Common myeloid progenitor, CD34-positive (primary cell): ENCODE measurements around the gene KRT7.
"Not testable (repeated sequence)": the region's sequence is repeated elsewhere in the genome, so short reads cannot be mapped to it uniquely, and the experiment has no call there.

Experiments
- CTCF ChIA-PET: fragments of 350-600 bp; sonication (Branson Sonifier 250); formaldehyde crosslinking; loops from one replicate; lab custom pipeline; 2021; ENCODE audit warnings: antibody characterized with exemption; lab: Charles Lee
- POLR2A ChIA-PET: fragments of 350-600 bp; sonication (Branson Sonifier 250); formaldehyde crosslinking; loops from one replicate; lab custom pipeline; 2021; ENCODE audit warnings: antibody characterized with exemption; lab: Charles Lee
- DNase-seq, 3 donors: peaks; one replicate each; pipeline versions ENCODE4 v3.0.0 to v3.0.0-alpha.2; 2013
- H3K27ac ChIP-seq, 2 experiments: 1 replicate in 1 of 2; 2 replicates in 1 of 2; pipeline ENCODE4 v1.7.0; 2013; ENCODE audit warnings: inconsistent platforms in 2 of 2, low read length in 2 of 2, mild to moderate bottlenecking in 2 of 2, low read depth in 1 of 2, moderate library complexity in 1 of 2; ENCODE audit not compliant: severe bottlenecking in 2 of 2, insufficient read depth in 1 of 2, poor library complexity in 1 of 2
- H3K27me3 ChIP-seq, 5 experiments: replicated peaks in 2 of 5; 1 replicate in 3 of 5; 2 replicates in 2 of 5; pipeline versions ENCODE4 v1.6.1 to v1.7.0; 2013; ENCODE audit warnings: low read length in 4 of 5, mild to moderate bottlenecking in 2 of 5, moderate library complexity in 2 of 5, inconsistent platforms in 1 of 5; ENCODE audit not compliant: insufficient read depth in 5 of 5, control insufficient read depth in 4 of 5
- H3K36me3 ChIP-seq, 4 experiments: 1 replicate in 2 of 4; 2 replicates in 2 of 4; pipeline versions ENCODE4 v1.6.1 to v1.7.0; 2013; ENCODE audit warnings: low read length in 3 of 4, control low read depth in 1 of 4, mild to moderate bottlenecking in 1 of 4; ENCODE audit not compliant: control insufficient read depth in 4 of 4, insufficient read depth in 4 of 4
- H3K4me1 ChIP-seq, 4 experiments: 1 replicate in 3 of 4; 2 replicates in 1 of 4; pipeline versions ENCODE4 v1.6.1 to v1.7.1; 2013; ENCODE audit warnings: low read length in 3 of 4, mild to moderate bottlenecking in 3 of 4, control low read depth in 1 of 4, inconsistent platforms in 1 of 4, moderate library complexity in 1 of 4; ENCODE audit not compliant: control insufficient read depth in 4 of 4, insufficient read depth in 4 of 4; ENCODE audit errors: control extremely low read depth in 1 of 4
- H3K4me3 ChIP-seq, 7 experiments: 1 replicate in 4 of 7; 2 replicates in 3 of 7; pipeline versions ENCODE4 v1.5.1 to v1.7.0; 2013; ENCODE audit warnings: mild to moderate bottlenecking in 7 of 7, low read length in 6 of 7, moderate library complexity in 6 of 7, inconsistent platforms in 2 of 7, low read depth in 2 of 7, control low read depth in 1 of 7; ENCODE audit not compliant: insufficient read depth in 4 of 7, control insufficient read depth in 1 of 7; ENCODE audit errors: extremely low read depth in 1 of 7
- H3K9me3 ChIP-seq, 5 experiments: 1 replicate in 4 of 5; 2 replicates in 1 of 5; pipeline versions ENCODE4 v1.6.1 to v1.7.1; 2013; ENCODE audit warnings: low read length in 4 of 5, mild to moderate bottlenecking in 2 of 5, inconsistent platforms in 1 of 5, low read depth in 1 of 5, moderate library complexity in 1 of 5; ENCODE audit not compliant: control insufficient read depth in 4 of 5, insufficient read depth in 2 of 5; ENCODE audit errors: control extremely low read depth in 1 of 5
- WGBS: methylation state at CpG from one replicate; pipeline ENCODE4 v1.1.5; 2013; ENCODE audit not compliant: insufficient coverage; 5-methylcytosine and 5-hydroxymethylcytosine counted together

The KRT7 gene

GRCh38 chr12:52252175-52252615 lies 19.2 kb downstream of the KRT7 start:
- CTCF ChIA-PET: interaction anchor here (0.9 to 5.9 kb wide), 11 partner anchors 11 to 69 kb away, joined by 3 to 49 read pairs (median 7); no protein-coding TSS in a partner anchor
- WGBS: no CpG with 5 or more reads among the region's 8 CpGs
- H3K27ac ChIP-seq, POLR2A ChIA-PET, H3K9me3 ChIP-seq, H3K36me3 ChIP-seq, DNase-seq, H3K4me3 ChIP-seq: not testable (repeated sequence)
- Histone ChIP-seq H3K27me3 (peaks cover 0 to 61% (median 32%) of the 10 kb centered on the region in 5 experiments), H3K4me1 (peaks cover 0 to 28% (median 14%) of the 10 kb centered on the region in 4 experiments)

DNA sequence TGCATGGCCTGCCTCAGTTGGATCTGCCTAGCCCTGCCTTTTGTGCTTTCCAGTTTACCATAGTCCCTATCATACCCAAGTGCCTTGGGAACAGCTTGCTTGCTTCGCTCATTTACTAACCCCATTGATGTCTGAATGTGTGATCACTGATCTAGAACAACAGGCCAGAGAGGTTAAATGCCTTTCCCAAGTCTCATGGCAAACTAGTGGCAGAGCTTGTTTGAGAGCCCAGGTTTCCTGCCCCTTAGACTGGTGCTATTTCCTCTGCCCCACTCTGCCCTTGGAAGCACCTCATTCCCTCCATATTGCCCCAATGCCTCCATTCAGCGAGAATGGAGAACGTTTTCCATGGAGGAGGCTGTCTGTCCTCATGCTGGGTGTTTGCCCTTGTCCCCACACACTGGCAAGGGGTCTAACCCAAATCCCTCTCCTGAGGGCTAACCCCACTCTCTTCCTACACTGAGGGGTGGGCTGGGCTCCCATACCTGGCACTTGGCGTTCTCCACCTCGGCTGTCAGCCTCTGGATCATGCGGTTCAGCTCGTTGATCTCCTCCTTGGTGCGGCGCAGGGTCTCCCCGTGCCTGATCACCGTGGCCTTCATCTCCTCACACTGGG lies 19.8 kb downstream of the KRT7 start:
- H3K27ac ChIP-seq: no peak overlapping the region
- no peaks in the 10 kb centered on the region for H3K9me3 ChIP-seq
- CTCF ChIA-PET: interaction anchor here (1.2 to 5.9 kb wide), 7 partner anchors 13 to 75 kb away, joined by 3 to 49 read pairs (median 10); no protein-coding TSS in a partner anchor

DNA sequence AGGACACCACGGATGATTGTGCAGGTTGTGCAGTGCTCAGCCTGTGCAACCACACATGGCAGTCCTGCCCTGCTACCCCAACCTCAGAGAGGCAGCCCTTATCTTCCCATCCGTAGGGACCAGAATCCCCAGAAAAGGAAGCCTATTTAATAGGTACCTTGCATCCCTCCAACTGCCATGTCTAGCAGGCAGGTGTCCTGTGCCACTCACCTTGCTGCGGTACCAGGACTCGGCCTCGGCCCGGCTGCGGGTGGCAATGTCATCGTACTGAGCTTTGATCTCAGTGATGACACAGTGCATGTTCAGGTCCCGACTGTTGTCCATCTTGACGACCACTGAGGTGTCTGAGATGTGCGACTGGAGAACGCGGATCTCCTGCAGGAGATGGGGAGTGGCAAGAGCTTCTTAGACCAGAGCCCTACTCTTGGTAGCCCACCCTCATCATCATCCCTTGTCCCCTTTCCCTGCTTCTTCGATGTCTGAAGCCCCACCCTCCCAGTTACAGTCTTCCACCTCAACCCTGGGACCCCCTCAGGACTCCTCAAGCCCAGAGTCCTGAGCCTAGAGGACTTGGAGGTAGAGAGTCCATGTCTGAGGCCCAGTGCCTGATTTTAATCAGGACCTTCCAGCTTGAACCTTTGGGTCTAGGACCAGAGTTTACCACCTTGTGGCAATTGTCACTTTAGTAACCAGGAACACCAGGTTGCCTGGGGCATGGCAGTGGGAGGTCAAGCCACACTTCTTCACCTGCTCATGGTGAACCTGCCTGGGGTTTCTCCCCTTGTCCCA lies 20.5 kb downstream of the KRT7 start:
- POLR2A ChIA-PET: no interaction called here

More for the DNA sequence above, 19.8 kb downstream of the KRT7 start:
- POLR2A ChIA-PET: no interaction called here
- no peak for DNase-seq
- H3K4me1 ChIP-seq: peaks cover 0 to 30% (median 16%) of the 10 kb centered on the region in 4 experiments
- H3K4me3 ChIP-seq: no peak overlapping the region
- WGBS: 98% methylated on average over 7 of the region's 11 CpGs
- H3K36me3 ChIP-seq: no peaks in the 10 kb centered on the region
- peaks cover 3 to 66% (median 37%) of the 10 kb centered on the region in 5 experiments for H3K27me3 ChIP-seq

GRCh38 chr12:52254180-52254964 lies 21.3 kb downstream of the KRT7 start:
- ChIA-PET CTCF (interaction anchor here (1.6 to 5.9 kb wide), 5 partner anchors 10 to 73 kb away, joined by 6 to 49 read pairs (median 12); no protein-coding TSS in a partner anchor), POLR2A (no interaction called here)
- Histone ChIP-seq H3K9me3 (no peaks in the 10 kb centered on the region), H3K4me1 (peaks cover 0 to 44% (median 28%) of the 10 kb centered on the region in 4 experiments), H3K4me3 (no peak overlapping the region), H3K27ac (no peak overlapping the region), H3K27me3 (peaks cover 3 to 69% (median 42%) of the 10 kb centered on the region in 5 experiments), H3K36me3 (no peaks in the 10 kb centered on the region)
- 94% methylated on average over 8 of the region's 10 CpGs for WGBS
- DNase-seq: no peak

More for the DNA sequence above, 20.5 kb downstream of the KRT7 start:
- Histone ChIP-seq H3K27ac (no peak overlapping the region), H3K4me3 (no peak overlapping the region), H3K4me1 (peaks cover 0 to 36% (median 21%) of the 10 kb centered on the region in 4 experiments), H3K36me3 (no peaks in the 10 kb centered on the region), H3K27me3 (peaks cover 3 to 70% (median 37%) of the 10 kb centered on the region in 5 experiments), H3K9me3 (no peaks in the 10 kb centered on the region)
- no peak for DNase-seq
- CTCF ChIA-PET: interaction anchor here (1.2 to 5.9 kb wide), 6 partner anchors 12 to 74 kb away, joined by 3 to 49 read pairs (median 10); no protein-coding TSS in a partner anchor
- WGBS: 99% methylated on average over 13 of the region's 14 CpGs

DNA sequence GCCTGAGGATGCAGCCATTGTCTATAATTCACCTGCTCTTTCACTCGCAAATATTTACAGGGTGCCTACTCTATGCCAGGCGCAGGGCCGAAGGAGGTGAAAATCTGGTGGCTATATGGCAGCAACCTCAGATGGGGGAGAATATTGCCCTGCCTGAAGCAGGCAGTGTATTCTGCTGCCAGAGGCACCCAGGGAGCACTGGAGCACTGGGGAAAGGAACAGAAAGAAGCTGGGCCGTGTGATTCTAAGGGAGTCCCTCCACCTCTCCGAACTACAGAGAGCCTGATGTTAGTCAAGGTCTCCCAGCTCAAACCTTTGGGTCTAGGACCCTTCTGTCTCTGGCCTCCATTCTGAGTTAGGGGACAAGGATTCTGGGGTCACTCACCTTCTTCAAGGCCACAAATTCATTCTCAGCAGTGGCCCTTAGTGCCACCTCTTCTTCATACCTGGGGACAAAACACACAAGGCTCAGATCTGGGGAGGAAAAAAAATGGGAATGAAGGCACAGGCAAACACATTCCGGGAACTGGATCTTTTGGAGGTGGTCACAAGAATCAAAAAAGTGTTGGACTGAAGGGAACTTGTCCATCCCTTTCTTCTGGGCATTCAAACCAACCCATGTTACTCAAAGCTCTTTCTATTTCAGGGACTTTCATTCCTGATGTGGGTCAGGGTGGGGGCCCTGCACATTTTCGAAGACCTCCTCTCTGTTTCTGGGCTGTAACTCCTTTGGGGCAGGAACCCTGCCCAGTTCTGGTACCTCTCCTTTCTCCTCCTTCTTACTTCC lies 22.1 kb downstream of the KRT7 start:
- peaks cover 3 to 62% (median 37%) of the 10 kb centered on the region in 5 experiments for H3K27me3 ChIP-seq
- WGBS: 100% methylated on average over 5 of the region's 7 CpGs
- POLR2A ChIA-PET: no interaction called here
- H3K27ac ChIP-seq: no peak overlapping the region
- peaks cover 7 to 46% (median 35%) of the 10 kb centered on the region in 4 experiments for H3K4me1 ChIP-seq
- no peak for DNase-seq
- no peaks in the 10 kb centered on the region for H3K36me3 ChIP-seq
- no peaks in the 10 kb centered on the region for H3K9me3 ChIP-seq
- CTCF ChIA-PET: interaction anchor here (0.6 to 3.6 kb wide), 5 partner anchors 10 to 56 kb away, joined by 3 to 21 read pairs (median 7); no protein-coding TSS in a partner anchor
- no peak overlapping the region for H3K4me3 ChIP-seq

DNA sequence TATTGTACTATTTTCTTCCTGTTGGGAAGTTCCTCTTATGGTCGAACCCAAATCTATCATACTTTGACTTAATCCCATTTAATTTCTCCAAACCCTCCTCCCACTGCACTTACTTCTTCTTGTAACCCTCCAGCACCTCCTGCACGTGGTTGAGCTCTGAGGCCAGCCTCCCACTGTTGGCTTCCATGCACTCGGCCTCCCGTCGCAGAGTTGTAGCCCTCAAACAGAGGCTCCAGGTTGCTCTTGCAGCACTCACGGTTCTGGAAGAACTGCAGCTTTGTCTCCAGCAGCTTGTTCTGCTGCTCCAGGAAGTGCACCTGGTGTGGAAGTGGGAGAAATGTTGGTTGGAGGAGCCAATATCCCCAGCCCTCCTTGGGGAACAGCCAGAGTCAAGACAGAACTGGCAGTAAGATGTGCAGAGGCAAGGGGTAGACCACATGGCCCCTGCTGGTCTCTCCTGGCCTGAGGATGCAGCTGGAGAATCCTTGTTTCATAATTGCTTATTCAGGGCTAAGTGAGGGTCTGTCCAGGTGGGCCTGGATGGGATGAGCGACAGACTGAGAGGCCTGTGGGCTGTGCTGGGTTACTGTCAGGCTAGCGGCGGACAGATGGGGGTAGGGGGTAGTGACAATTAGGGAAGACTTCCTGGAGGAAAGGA lies 23.0 kb downstream of the KRT7 start:
- Histone ChIP-seq H3K4me1 (peaks cover 12 to 48% (median 40%) of the 10 kb centered on the region in 4 experiments), H3K27ac (no peak overlapping the region), H3K4me3 (no peak overlapping the region), H3K36me3 (no peaks in the 10 kb centered on the region), H3K27me3 (peaks cover 3 to 56% (median 34%) of the 10 kb centered on the region in 5 experiments), H3K9me3 (no peaks in the 10 kb centered on the region)
- DNase-seq: no peak
- POLR2A ChIA-PET: no interaction called here
- WGBS: 93% methylated on average over 9 of the region's 9 CpGs
- CTCF ChIA-PET: interaction anchor here (2.0 to 3.6 kb wide), 5 partner anchors 11 to 55 kb away, joined by 5 to 21 read pairs (median 9); no protein-coding TSS in a partner anchor
